HepG2 (cell line): ENCODE results near the gene RPL27A.

Experiments used
- DMAP1 ChIP-seq: IDR thresholded peaks from 2 replicates; pipeline ENCODE4 v1.6.1; 2016
- EZH2 ChIP-seq: conservative IDR thresholded peaks from 2 replicates; pipeline ENCODE4 v1.6.1; 2012; ENCODE audit warnings: mild to moderate bottlenecking, low read depth, low read length, moderate library complexity
- HDAC6 ChIP-seq: fragments of 200-600 bp; sonication (generic); IDR thresholded peaks from 2 replicates; pipeline ENCODE4 v1.7.0; 2017; ENCODE audit warnings: mild to moderate bottlenecking, antibody characterized with exemption, low read length, low read depth
- ZKSCAN8 ChIP-seq: IDR thresholded peaks from 2 replicates; pipeline ENCODE4 v1.6.1; 2016; ENCODE audit warnings: borderline replicate concordance, missing genetic modification reagents, missing compliant biosample characterization
- ZNF563 ChIP-seq: sonication (generic); formaldehyde crosslinking; IDR thresholded peaks from 2 replicates; pipeline ENCODE4 v1.8.0; 2022; ENCODE audit warnings: mild to moderate bottlenecking, moderate library complexity, missing genetic modification reagents
- TF ChIP-seq, protein P1 (sequence below): sonication (generic); formaldehyde crosslinking; IDR thresholded peaks from 2 replicates; pipeline ENCODE4 v1.5.0; 2020; ENCODE audit warnings: mild to moderate bottlenecking, missing genetic modification reagents, moderate library complexity
- TF ChIP-seq, protein P2 (sequence below): sonication (generic); formaldehyde crosslinking; IDR thresholded peaks from 2 replicates; pipeline ENCODE4 v1.8.1; 2023; ENCODE audit warnings: mild to moderate bottlenecking, missing genetic modification reagents, borderline replicate concordance

DNA sequence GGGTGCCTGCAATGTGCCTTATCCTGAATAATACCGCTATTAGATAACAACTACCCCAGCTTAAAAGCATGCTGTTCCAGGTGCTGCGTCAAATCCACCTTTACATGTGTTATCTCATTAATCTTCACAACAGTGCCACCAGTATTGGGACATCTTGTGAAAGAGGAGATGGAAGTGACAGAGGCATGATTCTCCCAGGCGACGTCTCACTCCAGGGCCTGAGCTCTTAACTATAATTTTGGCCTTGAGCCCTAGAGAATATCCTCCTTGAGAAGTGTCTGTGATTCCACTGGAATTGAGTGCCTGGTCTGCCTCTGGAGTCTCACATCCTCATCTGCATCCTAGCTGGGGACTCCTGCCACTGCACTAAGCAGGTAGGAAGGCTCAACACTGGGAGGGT is 43.8 kb downstream of the RPL27A start:
- TF ChIP-seq EZH2 (no peak), DMAP1 (CRISPR knock-in tag) (no peak), ZKSCAN8 (CRISPR knock-in tag) (no peak), HDAC6 (no peak), ZNF563 (CRISPR knock-in tag) (no peak)
- TF ChIP-seq, protein P1, sequence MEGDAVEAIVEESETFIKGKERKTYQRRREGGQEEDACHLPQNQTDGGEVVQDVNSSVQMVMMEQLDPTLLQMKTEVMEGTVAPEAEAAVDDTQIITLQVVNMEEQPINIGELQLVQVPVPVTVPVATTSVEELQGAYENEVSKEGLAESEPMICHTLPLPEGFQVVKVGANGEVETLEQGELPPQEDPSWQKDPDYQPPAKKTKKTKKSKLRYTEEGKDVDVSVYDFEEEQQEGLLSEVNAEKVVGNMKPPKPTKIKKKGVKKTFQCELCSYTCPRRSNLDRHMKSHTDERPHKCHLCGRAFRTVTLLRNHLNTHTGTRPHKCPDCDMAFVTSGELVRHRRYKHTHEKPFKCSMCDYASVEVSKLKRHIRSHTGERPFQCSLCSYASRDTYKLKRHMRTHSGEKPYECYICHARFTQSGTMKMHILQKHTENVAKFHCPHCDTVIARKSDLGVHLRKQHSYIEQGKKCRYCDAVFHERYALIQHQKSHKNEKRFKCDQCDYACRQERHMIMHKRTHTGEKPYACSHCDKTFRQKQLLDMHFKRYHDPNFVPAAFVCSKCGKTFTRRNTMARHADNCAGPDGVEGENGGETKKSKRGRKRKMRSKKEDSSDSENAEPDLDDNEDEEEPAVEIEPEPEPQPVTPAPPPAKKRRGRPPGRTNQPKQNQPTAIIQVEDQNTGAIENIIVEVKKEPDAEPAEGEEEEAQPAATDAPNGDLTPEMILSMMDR: no peak
- TF ChIP-seq, protein P2, sequence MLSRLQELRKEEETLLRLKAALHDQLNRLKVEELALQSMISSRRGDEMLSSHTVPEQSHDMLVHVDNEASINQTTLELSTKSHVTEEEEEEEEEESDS (CRISPR knock-in tag): no peak
